ENCODE measurements around the gene FBXL4.
"Not testable (repeated sequence)": the region's sequence is repeated elsewhere in the genome, so short reads cannot be mapped to it uniquely, and the experiment has no call there.

FBXL4 gene

GRCh38 chr6:98925831-98926230, 21.9 kb downstream of the FBXL4 start:
- Histone ChIP-seq H3K27me3 (ENCODE audit: low read depth, low read length) (no peaks in the 10 kb centered on the region), H3K9me3 (ENCODE audit: control insufficient read depth in 1 of 2, low read length in 2 of 2) (no peaks in the 10 kb centered on the region), H3K4me3 (ENCODE audit: low read depth in 1 of 2, low read length in 2 of 2) (no peak overlapping the region), H3K36me3 (ENCODE audit: control insufficient read depth in 1 of 2, insufficient read depth in 2 of 2, low read length in 2 of 2) (peaks cover 0 to 11% of the 10 kb centered on the region in 2 donors), H3K27ac (ENCODE audit: low read length) (no peak overlapping the region), H3K4me1 (ENCODE audit: control insufficient read depth in 1 of 2, insufficient read depth in 2 of 2, low read length in 2 of 2) (no peaks in the 10 kb centered on the region)

- H3K9me3 ChIP-seq (ENCODE audit: control insufficient read depth in 1 of 2, low read length in 2 of 2), result no peaks in the 10 kb centered on the region
- no peak overlapping the region for H3K4me3 ChIP-seq (ENCODE audit: low read depth in 1 of 2, low read length in 2 of 2)
- no peaks in the 10 kb centered on the region for H3K4me1 ChIP-seq (ENCODE audit: control insufficient read depth in 1 of 2, insufficient read depth in 2 of 2, low read length in 2 of 2)
- peaks cover 0 to 11% of the 10 kb centered on the region in 2 donors for H3K36me3 ChIP-seq (ENCODE audit: control insufficient read depth in 1 of 2, insufficient read depth in 2 of 2, low read length in 2 of 2)
- H3K27ac ChIP-seq (ENCODE audit: low read length), result no peak overlapping the region
- no peaks in the 10 kb centered on the region for H3K27me3 ChIP-seq (ENCODE audit: low read depth, low read length)
Measured at GRCh38 chr6:98924647-98925046, 23.1 kb downstream of the FBXL4 start.

- Histone ChIP-seq H3K36me3 (ENCODE audit: control insufficient read depth in 1 of 2, insufficient read depth in 2 of 2, low read length in 2 of 2) (peaks cover 0 to 7% of the 10 kb centered on the region in 2 donors), H3K4me3 (ENCODE audit: low read depth in 1 of 2, low read length in 2 of 2) (no peak overlapping the region), H3K27me3 (ENCODE audit: low read depth, low read length) (no peaks in the 10 kb centered on the region), H3K4me1 (ENCODE audit: control insufficient read depth in 1 of 2, insufficient read depth in 2 of 2, low read length in 2 of 2) (no peaks in the 10 kb centered on the region), H3K27ac (ENCODE audit: low read length) (no peak overlapping the region), H3K9me3 (ENCODE audit: control insufficient read depth in 1 of 2, low read length in 2 of 2) (no peaks in the 10 kb centered on the region)
Measured at GRCh38 chr6:98920904-98921431, 26.8 kb downstream of the FBXL4 start.

- not testable (repeated sequence) for H3K4me3 ChIP-seq (ENCODE audit: low read depth in 1 of 2, low read length in 2 of 2); H3K36me3 ChIP-seq (ENCODE audit: control insufficient read depth in 1 of 2, insufficient read depth in 2 of 2, low read length in 2 of 2); H3K4me1 ChIP-seq (ENCODE audit: control insufficient read depth in 1 of 2, insufficient read depth in 2 of 2, low read length in 2 of 2); H3K27me3 ChIP-seq (ENCODE audit: low read depth, low read length); H3K9me3 ChIP-seq (ENCODE audit: control insufficient read depth in 1 of 2, low read length in 2 of 2); H3K27ac ChIP-seq (ENCODE audit: low read length)
Measured at GRCh38 chr6:98910946-98911345, 36.8 kb downstream of the FBXL4 start.

- no peaks in the 10 kb centered on the region for H3K27me3 ChIP-seq (ENCODE audit: low read depth, low read length)
- no peaks in the 10 kb centered on the region for H3K9me3 ChIP-seq (ENCODE audit: control insufficient read depth in 1 of 2, low read length in 2 of 2)
- H3K4me3 ChIP-seq (ENCODE audit: low read depth in 1 of 2, low read length in 2 of 2), result no peak overlapping the region
- H3K4me1 ChIP-seq (ENCODE audit: control insufficient read depth in 1 of 2, insufficient read depth in 2 of 2, low read length in 2 of 2), result no peaks in the 10 kb centered on the region
- H3K36me3 ChIP-seq (ENCODE audit: control insufficient read depth in 1 of 2, insufficient read depth in 2 of 2, low read length in 2 of 2), result peaks cover 3 to 5% of the 10 kb centered on the region in 2 donors
- H3K27ac ChIP-seq (ENCODE audit: low read length), result no peak overlapping the region
Measured at GRCh38 chr6:98909236-98909635, 38.5 kb downstream of the FBXL4 start.

GRCh38 chr6:98906342-98906741, 41.4 kb downstream of the FBXL4 start:
- not testable (repeated sequence) for H3K4me1 ChIP-seq (ENCODE audit: control insufficient read depth in 1 of 2, insufficient read depth in 2 of 2, low read length in 2 of 2); H3K4me3 ChIP-seq (ENCODE audit: low read depth in 1 of 2, low read length in 2 of 2); H3K27ac ChIP-seq (ENCODE audit: low read length); H3K27me3 ChIP-seq (ENCODE audit: low read depth, low read length); H3K9me3 ChIP-seq (ENCODE audit: control insufficient read depth in 1 of 2, low read length in 2 of 2)
- peaks cover 8 to 14% of the 10 kb centered on the region in 2 donors for H3K36me3 ChIP-seq (ENCODE audit: control insufficient read depth in 1 of 2, insufficient read depth in 2 of 2, low read length in 2 of 2)

- Histone ChIP-seq H3K4me3 (ENCODE audit: low read depth in 1 of 2, low read length in 2 of 2) (no peak overlapping the region), H3K36me3 (ENCODE audit: control insufficient read depth in 1 of 2, insufficient read depth in 2 of 2, low read length in 2 of 2) (peaks cover 14 to 18% of the 10 kb centered on the region in 2 donors), H3K27ac (ENCODE audit: low read length) (no peak overlapping the region), H3K4me1 (ENCODE audit: control insufficient read depth in 1 of 2, insufficient read depth in 2 of 2, low read length in 2 of 2) (no peaks in the 10 kb centered on the region), H3K9me3 (ENCODE audit: control insufficient read depth in 1 of 2, low read length in 2 of 2) (no peaks in the 10 kb centered on the region), H3K27me3 (ENCODE audit: low read depth, low read length) (no peaks in the 10 kb centered on the region)
Measured at GRCh38 chr6:98905759-98906158, 42.0 kb downstream of the FBXL4 start.

GRCh38 chr6:98904096-98904495, 43.6 kb downstream of the FBXL4 start:
- peaks cover 17 to 28% of the 10 kb centered on the region in 2 donors for H3K36me3 ChIP-seq (ENCODE audit: control insufficient read depth in 1 of 2, insufficient read depth in 2 of 2, low read length in 2 of 2)
- no peaks in the 10 kb centered on the region for H3K27me3 ChIP-seq (ENCODE audit: low read depth, low read length)
- H3K4me1 ChIP-seq (ENCODE audit: control insufficient read depth in 1 of 2, insufficient read depth in 2 of 2, low read length in 2 of 2), result no peaks in the 10 kb centered on the region
- H3K27ac ChIP-seq (ENCODE audit: low read length), result no peak overlapping the region
- H3K9me3 ChIP-seq (ENCODE audit: control insufficient read depth in 1 of 2, low read length in 2 of 2), result peaks cover 0 to 2% of the 10 kb centered on the region in 2 donors
- H3K4me3 ChIP-seq (ENCODE audit: low read depth in 1 of 2, low read length in 2 of 2), result no peak overlapping the region

GRCh38 chr6:98900706-98901105, 47.0 kb downstream of the FBXL4 start:
- peaks cover 23 to 53% of the 10 kb centered on the region in 2 donors for H3K36me3 ChIP-seq (ENCODE audit: control insufficient read depth in 1 of 2, insufficient read depth in 2 of 2, low read length in 2 of 2)
- peaks cover 4 to 8% of the 10 kb centered on the region in 2 donors for H3K9me3 ChIP-seq (ENCODE audit: control insufficient read depth in 1 of 2, low read length in 2 of 2)
- H3K4me3 ChIP-seq (ENCODE audit: low read depth in 1 of 2, low read length in 2 of 2), result no peak overlapping the region
- no peaks in the 10 kb centered on the region for H3K27me3 ChIP-seq (ENCODE audit: low read depth, low read length)
- H3K4me1 ChIP-seq (ENCODE audit: control insufficient read depth in 1 of 2, insufficient read depth in 2 of 2, low read length in 2 of 2), result no peaks in the 10 kb centered on the region
- H3K27ac ChIP-seq (ENCODE audit: low read length), result no peak overlapping the region

GRCh38 chr6:98894810-98895209, 52.9 kb downstream of the FBXL4 start:
- H3K4me3 ChIP-seq (ENCODE audit: low read depth in 1 of 2, low read length in 2 of 2), result no peak overlapping the region
- H3K27me3 ChIP-seq (ENCODE audit: low read depth, low read length), result no peaks in the 10 kb centered on the region
- no peaks in the 10 kb centered on the region for H3K4me1 ChIP-seq (ENCODE audit: control insufficient read depth in 1 of 2, insufficient read depth in 2 of 2, low read length in 2 of 2)
- peaks cover 4 to 8% of the 10 kb centered on the region in 2 donors for H3K9me3 ChIP-seq (ENCODE audit: control insufficient read depth in 1 of 2, low read length in 2 of 2)
- no peak overlapping the region for H3K27ac ChIP-seq (ENCODE audit: low read length)
- peaks cover 11 to 38% of the 10 kb centered on the region in 2 donors for H3K36me3 ChIP-seq (ENCODE audit: control insufficient read depth in 1 of 2, insufficient read depth in 2 of 2, low read length in 2 of 2)

- H3K9me3 ChIP-seq (ENCODE audit: control insufficient read depth in 1 of 2, low read length in 2 of 2), result no peaks in the 10 kb centered on the region
- no peaks in the 10 kb centered on the region for H3K27me3 ChIP-seq (ENCODE audit: low read depth, low read length)
- H3K4me1 ChIP-seq (ENCODE audit: control insufficient read depth in 1 of 2, insufficient read depth in 2 of 2, low read length in 2 of 2), result no peaks in the 10 kb centered on the region
- H3K4me3 ChIP-seq (ENCODE audit: low read depth in 1 of 2, low read length in 2 of 2), result no peak overlapping the region
- no peak overlapping the region for H3K27ac ChIP-seq (ENCODE audit: low read length)
- H3K36me3 ChIP-seq (ENCODE audit: control insufficient read depth in 1 of 2, insufficient read depth in 2 of 2, low read length in 2 of 2), result peaks cover 8 to 19% of the 10 kb centered on the region in 2 donors
Measured at GRCh38 chr6:98887650-98888049, 60.1 kb downstream of the FBXL4 start.

GRCh38 chr6:98885330-98885729, 62.4 kb downstream of the FBXL4 start:
- Histone ChIP-seq H3K36me3 (ENCODE audit: control insufficient read depth in 1 of 2, insufficient read depth in 2 of 2, low read length in 2 of 2) (peaks cover 5 to 16% of the 10 kb centered on the region in 2 donors), H3K27me3 (ENCODE audit: low read depth, low read length) (no peaks in the 10 kb centered on the region), H3K4me3 (ENCODE audit: low read depth in 1 of 2, low read length in 2 of 2) (no peak overlapping the region), H3K9me3 (ENCODE audit: control insufficient read depth in 1 of 2, low read length in 2 of 2) (no peaks in the 10 kb centered on the region), H3K27ac (ENCODE audit: low read length) (no peak overlapping the region), H3K4me1 (ENCODE audit: control insufficient read depth in 1 of 2, insufficient read depth in 2 of 2, low read length in 2 of 2) (no peaks in the 10 kb centered on the region)

All from muscle layer of duodenum (tissue), 2 donors.